Loucy (cell line): ENCODE measurements around the gene RNU6-1.

Experiments
- H2AFZ ChIP-seq: fragments of 200-600 bp; sonication (generic); 2 replicates; pipeline ENCODE4 v1.6.0; 2016; ENCODE audit warnings: antibody characterized with exemption, mild to moderate bottlenecking, low read length, moderate library complexity
- H3F3A ChIP-seq: fragments of 200-600 bp; 2 replicates; pipeline ENCODE4 v1.6.0; 2016; ENCODE audit warnings: antibody characterized with exemption, low read depth, mild to moderate bottlenecking
- H3K27me3 ChIP-seq: fragments of 200-600 bp; sonication (generic); 2 replicates; pipeline ENCODE4 v1.6.1; 2014; ENCODE audit warnings: low read length, mild to moderate bottlenecking; ENCODE audit not compliant: insufficient read depth, poor library complexity, severe bottlenecking
- H3K36me3 ChIP-seq: fragments of 200-600 bp; sonication (generic); 2 replicates; pipeline ENCODE4 v1.6.1; 2016; ENCODE audit warnings: low read length; ENCODE audit not compliant: insufficient read depth
- H3K4me1 ChIP-seq: fragments of 200-600 bp; sonication (generic); 2 replicates; pipeline ENCODE4 v1.5.1; 2014; ENCODE audit warnings: low read length, mild to moderate bottlenecking; ENCODE audit not compliant: insufficient read depth, poor library complexity, severe bottlenecking
- H3K4me2 ChIP-seq: fragments of 200-600 bp; sonication (generic); 2 replicates; pipeline ENCODE4 v1.6.0; 2014; ENCODE audit warnings: antibody characterized with exemption, low read length, low read depth, mild to moderate bottlenecking; ENCODE audit not compliant: poor library complexity, severe bottlenecking
- H3K4me3 ChIP-seq: fragments of 200-600 bp; sonication (generic); 2 replicates; pipeline ENCODE4 v1.5.1; 2014; ENCODE audit warnings: low read length, mild to moderate bottlenecking, mixed read lengths; ENCODE audit not compliant: poor library complexity, severe bottlenecking
- H3K79me2 ChIP-seq: fragments of 200-600 bp; sonication (generic); 2 replicates; pipeline ENCODE4 v1.6.1; 2014; ENCODE audit warnings: low read length; ENCODE audit not compliant: insufficient read depth
- H3K9ac ChIP-seq: fragments of 200-600 bp; sonication (generic); 2 replicates; pipeline ENCODE4 v1.6.0; 2014; ENCODE audit warnings: mild to moderate bottlenecking, low read depth, low read length, moderate library complexity; ENCODE audit not compliant: poor library complexity, severe bottlenecking
- H3K9me2 ChIP-seq: fragments of 200-600 bp; sonication (generic); replicated peaks from 2 replicates; pipeline ENCODE4 v1.6.1; 2016; ENCODE audit warnings: low read depth, low read length, mixed read lengths
- H3K9me3 ChIP-seq: fragments of 200-600 bp; sonication (generic); 2 replicates; pipeline ENCODE4 v1.6.1; 2014; ENCODE audit warnings: mild to moderate bottlenecking, antibody characterized with exemption, low read length, low read depth; ENCODE audit not compliant: insufficient read depth
- H4K20me1 ChIP-seq: fragments of 200-600 bp; sonication (generic); 2 replicates; pipeline ENCODE4 v1.6.0; 2014; ENCODE audit warnings: antibody characterized with exemption, low read length, mild to moderate bottlenecking; ENCODE audit not compliant: insufficient read depth, poor library complexity, severe bottlenecking
- CTCF ChIP-seq: fragments of 200-600 bp; sonication (generic); conservative IDR thresholded peaks from 2 replicates; pipeline ENCODE4 v1.5.1; 2014; ENCODE audit warnings: mild to moderate bottlenecking, antibody characterized with exemption, low read length
- EZH2phosphoT487 ChIP-seq: fragments of 200-600 bp; IDR thresholded peaks from 2 replicates; pipeline ENCODE4 v1.6.1; 2018; ENCODE audit warnings: antibody characterized with exemption, mild to moderate bottlenecking, moderate library complexity, borderline replicate concordance

The RNU6-1 gene

GRCh38 chr15:67852418-67852817 is 12.6 kb upstream of the RNU6-1 start:
- no peak overlapping the region for H3K9ac ChIP-seq
- H3K36me3 ChIP-seq, result no peaks in the 10 kb centered on the region
- no peak overlapping the region for H3K4me2 ChIP-seq
- H3K9me2 ChIP-seq, result no peaks in the 10 kb centered on the region
- H2AFZ ChIP-seq, result no peak overlapping the region
- H3K4me3 ChIP-seq, result no peak overlapping the region
- H3K4me1 ChIP-seq, result peaks cover 7% of the 10 kb centered on the region
- H3K79me2 ChIP-seq, result no peaks in the 10 kb centered on the region
- no peak for TF ChIP-seq CTCF
- TF ChIP-seq EZH2phosphoT487, result no peak
- no peaks in the 10 kb centered on the region for H3K27me3 ChIP-seq
- no peaks in the 10 kb centered on the region for H3F3A ChIP-seq
- no peaks in the 10 kb centered on the region for H4K20me1 ChIP-seq
- no peaks in the 10 kb centered on the region; the same call in 1 of the 2 replicates for H3K9me3 ChIP-seq

GRCh38 chr15:67850994-67851571 is 11.2 kb upstream of the RNU6-1 start:
- no peak for TF ChIP-seq CTCF
- no peak for TF ChIP-seq EZH2phosphoT487
- peaks cover 7% of the 10 kb centered on the region for H3K4me1 ChIP-seq
- H4K20me1 ChIP-seq, result no peaks in the 10 kb centered on the region

GRCh38 chr15:67850336-67850735 is 10.5 kb upstream of the RNU6-1 start:
- H3K9me2 ChIP-seq, result no peaks in the 10 kb centered on the region
- H3K4me1 ChIP-seq, result peaks cover 7% of the 10 kb centered on the region
- no peaks in the 10 kb centered on the region; the same call in 1 of the 2 replicates for H3K9me3 ChIP-seq
- H3K27me3 ChIP-seq, result no peaks in the 10 kb centered on the region
- no peaks in the 10 kb centered on the region for H4K20me1 ChIP-seq
- H3K4me2 ChIP-seq, result no peak overlapping the region
- no peak overlapping the region for H2AFZ ChIP-seq
- no peaks in the 10 kb centered on the region for H3K79me2 ChIP-seq
- H3K4me3 ChIP-seq, result no peak overlapping the region
- H3K36me3 ChIP-seq, result no peaks in the 10 kb centered on the region
- TF ChIP-seq CTCF (no peak), EZH2phosphoT487 (no peak)
- H3F3A ChIP-seq, result no peaks in the 10 kb centered on the region
- no peak overlapping the region for H3K9ac ChIP-seq

More at GRCh38 chr15:67850994-67851571, 11.2 kb upstream of the RNU6-1 start:
- Histone ChIP-seq H3K9me3 (no peaks in the 10 kb centered on the region; the same call in 1 of the 2 replicates), H3K36me3 (no peaks in the 10 kb centered on the region), H3K9me2 (no peaks in the 10 kb centered on the region), H3K27me3 (no peaks in the 10 kb centered on the region), H3F3A (no peaks in the 10 kb centered on the region), H3K4me2 (no peak overlapping the region), H3K79me2 (no peaks in the 10 kb centered on the region), H2AFZ (no peak overlapping the region), H3K4me3 (no peak overlapping the region), H3K9ac (no peak overlapping the region)
